Activated naive CD8-positive, alpha-beta T cell treated with anti-CD3 and anti-CD28 coated beads, Interleukin-2, amount 10 ng/mL, durations not matched to agents 7 days and 5 days (primary cell): ENCODE measurements around the gene GUCY1A2. TPM values are rescaled to one million over a fixed set of nuclear protein-coding genes. Genes with fewer than 3 reads are reported as not detected.
"Not testable (repeated sequence)": the region's sequence is repeated elsewhere in the genome, so short reads cannot be mapped to it uniquely, and the experiment has no call there.

Source experiments
- ATAC-seq: fragments of 150-1000 bp; cut with Tn5 transposase; one replicate; pipeline ENCODE4 v1.10.0; 2021; ENCODE audit warnings: low read depth, moderate library complexity
- POLR2A ChIA-PET: fragments of 350-600 bp; sonication (Branson Sonifier 250); formaldehyde crosslinking; loops from one replicate; lab custom pipeline; 2021; ENCODE audit warnings: antibody characterized with exemption; lab: Charles Lee
- DNase-seq: peaks from one replicate; pipeline ENCODE4 v3.0.0; 2021
- H3K27ac Mint-ChIP-seq: one replicate; pipeline ENCODE4 v1.8.0; 2022; ENCODE audit warnings: mild to moderate bottlenecking, mixed read lengths
- H3K27me3 Mint-ChIP-seq: one replicate; pipeline ENCODE4 v1.8.0; 2022; ENCODE audit warnings: mild to moderate bottlenecking, moderate library complexity, mixed read lengths
- H3K36me3 Mint-ChIP-seq: one replicate; pipeline ENCODE4 v1.8.0; 2021; ENCODE audit warnings: mild to moderate bottlenecking, mixed read lengths
- H3K4me1 Mint-ChIP-seq: one replicate; pipeline ENCODE4 v1.8.0; 2021; ENCODE audit warnings: mixed read lengths
- H3K4me3 Mint-ChIP-seq: one replicate; pipeline ENCODE4 v1.8.0; 2022; ENCODE audit warnings: mild to moderate bottlenecking, moderate library complexity, mixed read lengths
- H3K9me3 Mint-ChIP-seq: one replicate; pipeline ENCODE4 v1.8.0; 2021; ENCODE audit warnings: mixed read lengths
- total RNA-seq, 2 experiments: library from RNA; stranded (reverse); gene quantifications; one replicate each; pipeline ENCODE4 v1.2.3, GENCODE V29; 2021

Gene GUCY1A2
- total RNA-seq, 2 experiments from 2014 or later = not detected

DNA sequence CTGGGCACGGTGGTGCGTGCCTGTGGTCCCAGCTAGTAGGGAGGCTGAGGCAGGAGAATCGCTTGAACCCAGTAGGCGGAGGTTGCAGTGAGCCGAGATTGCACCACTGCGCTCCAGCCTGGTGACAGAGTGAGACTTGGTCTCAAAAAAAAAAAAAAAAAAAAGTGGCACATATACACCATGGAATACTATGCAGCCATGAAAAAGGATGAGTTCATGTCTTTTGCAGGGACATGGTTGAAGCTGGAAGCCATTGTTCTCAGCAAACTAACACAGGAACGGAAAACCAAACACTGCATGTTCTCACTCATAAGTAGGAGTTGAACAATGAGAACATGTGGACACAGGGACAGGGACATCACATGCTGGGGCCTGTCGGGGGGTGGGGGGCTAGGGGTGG lies 241.0 kb downstream of the GUCY1A2 start:
- H3K4me3 Mint-ChIP-seq, H3K9me3 Mint-ChIP-seq, H3K4me1 Mint-ChIP-seq, H3K27ac Mint-ChIP-seq, DNase-seq, ATAC-seq, H3K36me3 Mint-ChIP-seq, H3K27me3 Mint-ChIP-seq, POLR2A ChIA-PET: not testable (repeated sequence)

DNA sequence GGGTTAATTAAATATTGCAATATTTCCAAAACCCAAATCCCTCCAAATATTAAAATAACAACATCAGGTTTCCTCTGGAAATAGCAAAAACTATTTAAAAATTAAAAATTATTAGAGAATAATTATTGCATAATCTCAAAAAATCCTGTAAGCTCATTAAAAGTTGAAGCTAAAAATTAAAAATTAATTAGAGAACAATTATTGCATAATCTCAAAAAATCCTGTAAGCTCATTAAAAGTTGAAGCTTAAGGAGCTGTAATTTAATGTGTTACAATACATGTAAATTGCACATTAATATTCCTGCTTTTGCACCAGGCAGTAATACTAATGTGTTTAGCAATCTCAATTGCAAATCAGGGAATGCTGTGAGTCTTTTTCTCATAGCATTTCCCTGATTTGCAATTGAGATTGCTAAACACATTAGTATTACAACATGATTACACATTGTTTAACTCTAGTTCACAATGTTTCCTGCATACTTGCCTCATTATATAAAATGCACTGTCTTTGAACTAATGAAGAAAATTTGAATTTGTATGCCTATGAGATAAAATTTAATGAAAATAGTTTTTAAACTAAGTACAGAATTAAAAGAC lies 247.7 kb downstream of the GUCY1A2 start:
- POLR2A ChIA-PET = no interaction called here

DNA sequence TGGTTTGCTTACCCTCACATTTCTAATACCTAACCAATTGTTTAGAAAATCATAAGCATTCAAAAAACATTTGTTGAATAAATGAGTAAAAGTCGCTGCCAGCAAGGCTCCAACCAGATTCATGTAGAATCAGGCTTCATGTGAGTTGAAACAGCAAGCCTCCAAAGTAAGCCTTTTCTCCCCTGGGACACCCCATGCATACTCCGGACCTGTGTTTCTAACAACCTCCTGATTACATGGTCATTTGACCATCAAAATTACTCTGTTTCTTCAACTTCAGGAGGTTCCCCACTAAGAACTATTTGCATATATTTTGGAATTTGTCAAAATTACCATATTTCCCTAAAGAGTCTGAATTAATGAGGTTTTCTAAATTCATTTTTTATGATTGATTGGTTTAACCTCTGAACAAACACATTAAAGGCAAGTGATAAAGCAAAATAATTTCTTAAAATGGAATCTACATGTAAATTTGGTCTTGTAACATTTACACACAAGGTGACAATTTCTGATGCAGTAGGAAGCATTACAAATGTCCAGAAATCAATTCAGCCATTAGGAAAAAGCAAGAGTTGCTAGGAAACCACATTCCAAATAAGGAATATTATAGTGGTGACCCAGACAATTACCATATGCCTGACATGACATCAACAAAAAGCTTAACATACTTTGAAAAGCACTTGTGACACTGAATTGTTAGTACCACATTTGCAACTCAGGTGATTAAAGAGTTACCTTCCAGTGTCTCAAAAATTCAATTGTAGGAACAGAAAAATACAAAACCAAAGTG lies 252.6 kb downstream of the GUCY1A2 start:
- DNase-seq (no peak), ATAC-seq (no peak)
- H3K27ac Mint-ChIP-seq = no peak overlapping the region

More for the DNA sequence above, 247.7 kb downstream of the GUCY1A2 start:
- no peaks in the 10 kb centered on the region for H3K4me1 Mint-ChIP-seq
- H3K36me3 Mint-ChIP-seq = no peaks in the 10 kb centered on the region
- ATAC-seq (no peak), DNase-seq (no peak)
- no peaks in the 10 kb centered on the region for H3K9me3 Mint-ChIP-seq
- H3K27me3 Mint-ChIP-seq = no peaks in the 10 kb centered on the region
- H3K27ac Mint-ChIP-seq = no peak overlapping the region
- no peak overlapping the region for H3K4me3 Mint-ChIP-seq

DNA sequence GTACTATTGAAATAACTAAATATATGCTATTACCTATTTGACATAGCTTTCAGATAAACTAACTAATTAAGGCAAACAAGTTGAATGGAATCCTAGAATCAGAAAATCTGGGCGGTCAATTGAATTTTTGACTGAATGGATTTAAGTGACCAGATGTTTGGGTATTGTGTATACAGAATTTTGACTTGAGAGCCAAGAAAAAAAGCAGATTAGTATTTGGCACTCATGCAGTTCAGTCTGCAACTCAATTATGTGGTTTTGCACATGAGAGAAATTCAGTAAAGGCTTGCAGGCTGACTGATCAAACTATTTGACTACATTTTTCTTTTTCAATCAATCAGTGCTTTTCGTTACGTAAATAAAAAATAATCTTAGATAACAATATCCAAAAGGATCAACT lies 254.8 kb downstream of the GUCY1A2 start:
- Mint-ChIP-seq H3K4me3 (no peak overlapping the region), H3K9me3 (peaks cover 5% of the 10 kb centered on the region), H3K36me3 (no peaks in the 10 kb centered on the region), H3K27ac (no peak overlapping the region), H3K27me3 (no peaks in the 10 kb centered on the region), H3K4me1 (no peaks in the 10 kb centered on the region)
- POLR2A ChIA-PET = no interaction called here
- DNase-seq (no peak), ATAC-seq (no peak)

More for the DNA sequence above, 252.6 kb downstream of the GUCY1A2 start:
- POLR2A ChIA-PET = no interaction called here
- Mint-ChIP-seq H3K27me3 (no peaks in the 10 kb centered on the region), H3K9me3 (peaks cover under 1% of the 10 kb centered on the region), H3K36me3 (no peaks in the 10 kb centered on the region), H3K4me3 (no peak overlapping the region), H3K4me1 (no peaks in the 10 kb centered on the region)

DNA sequence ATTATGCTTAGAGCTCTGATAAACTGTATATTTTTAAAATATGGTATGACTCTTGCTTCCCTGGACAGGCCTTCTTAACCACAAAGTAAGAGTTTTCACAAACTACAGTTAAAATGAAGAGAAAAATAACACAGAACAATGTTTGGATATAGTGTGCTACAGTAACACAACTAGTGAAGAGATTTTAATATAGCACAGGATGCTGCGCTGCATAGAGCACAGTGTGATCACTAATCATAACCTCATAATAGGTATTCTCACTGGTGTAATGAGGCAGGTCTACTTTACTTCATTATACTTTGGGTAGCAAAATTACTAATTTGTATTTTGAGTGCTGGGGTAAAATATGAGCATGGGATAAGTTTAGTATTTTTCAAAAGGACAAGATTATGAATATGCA lies 256.5 kb downstream of the GUCY1A2 start:
- ATAC-seq = no peak
- no peak overlapping the region for H3K4me3 Mint-ChIP-seq
- H3K9me3 Mint-ChIP-seq = peaks cover 7% of the 10 kb centered on the region
- no peak overlapping the region for H3K27ac Mint-ChIP-seq
- no peaks in the 10 kb centered on the region for H3K4me1 Mint-ChIP-seq
- POLR2A ChIA-PET = no interaction called here
- H3K27me3 Mint-ChIP-seq = no peaks in the 10 kb centered on the region
- H3K36me3 Mint-ChIP-seq = no peaks in the 10 kb centered on the region
- DNase-seq = no peak

DNA sequence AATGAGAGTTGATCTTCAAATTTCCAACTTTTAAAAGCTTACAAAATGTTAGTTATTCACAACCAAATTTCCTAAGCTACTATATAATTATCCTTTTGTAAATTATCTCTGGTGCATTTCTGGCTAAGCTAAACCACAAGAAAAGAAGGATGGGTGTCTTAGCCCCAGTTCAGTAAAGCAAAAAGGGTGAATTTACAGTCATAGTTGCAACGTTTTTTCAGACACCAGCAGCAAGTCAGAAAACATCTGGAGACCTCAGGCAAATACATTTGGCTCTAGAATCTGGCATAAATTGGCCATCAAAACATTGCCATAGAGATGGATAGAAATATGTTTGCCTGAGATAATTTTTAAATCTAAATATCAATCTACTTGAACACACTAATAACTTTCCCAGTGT lies 257.0 kb downstream of the GUCY1A2 start:
- Mint-ChIP-seq H3K9me3 (peaks cover 7% of the 10 kb centered on the region), H3K4me3 (no peak overlapping the region)

DNA sequence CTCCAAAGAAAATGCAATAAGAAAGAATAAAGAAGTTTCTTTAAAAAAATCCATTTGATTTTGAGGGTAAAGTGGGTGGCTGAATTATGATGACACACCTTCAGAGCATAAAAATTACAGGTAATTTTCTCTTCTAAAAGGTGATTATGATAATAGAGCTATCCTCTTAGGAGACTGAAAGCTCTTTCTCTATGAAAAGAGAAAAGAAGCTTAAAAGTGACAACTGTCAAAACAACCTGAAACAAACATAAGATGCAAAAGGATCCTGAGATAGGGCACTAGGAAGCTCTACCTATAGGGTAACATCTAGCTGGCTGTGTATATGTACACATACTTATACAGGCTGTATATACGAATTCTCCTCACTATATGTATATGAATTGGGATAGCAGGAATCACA lies 270.2 kb downstream of the GUCY1A2 start:
- DNase-seq (no peak), ATAC-seq (no peak)
- H3K27ac Mint-ChIP-seq = no peak overlapping the region
- H3K27me3 Mint-ChIP-seq = no peaks in the 10 kb centered on the region
- no peak overlapping the region for H3K4me3 Mint-ChIP-seq
- POLR2A ChIA-PET = no interaction called here
- no peaks in the 10 kb centered on the region for H3K36me3 Mint-ChIP-seq
- H3K4me1 Mint-ChIP-seq = no peaks in the 10 kb centered on the region
- no peaks in the 10 kb centered on the region for H3K9me3 Mint-ChIP-seq

More for the DNA sequence above, 257.0 kb downstream of the GUCY1A2 start:
- DNase-seq = no peak
- Mint-ChIP-seq H3K27me3 (no peaks in the 10 kb centered on the region), H3K27ac (no peak overlapping the region), H3K4me1 (no peaks in the 10 kb centered on the region), H3K36me3 (no peaks in the 10 kb centered on the region)
- POLR2A ChIA-PET = no interaction called here
- no peak for ATAC-seq

DNA sequence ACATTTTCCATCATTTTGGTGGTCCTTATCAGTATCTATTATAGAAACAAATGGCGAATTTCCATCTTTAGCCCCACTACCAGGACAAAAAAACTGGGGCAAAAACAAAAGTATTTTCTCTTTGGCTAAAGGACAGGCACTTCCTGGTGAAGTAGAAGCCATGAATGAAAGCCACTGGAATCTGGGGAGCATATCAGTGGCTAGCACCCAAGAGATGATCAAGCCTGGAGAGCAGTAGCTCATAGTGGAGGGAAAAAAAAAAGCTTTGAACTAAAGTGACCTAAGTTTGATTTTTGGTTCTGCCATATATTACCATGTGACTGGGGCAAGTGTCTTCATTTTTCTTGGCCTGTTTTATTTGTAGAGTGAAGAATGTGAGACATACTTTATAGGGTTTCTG lies 272.3 kb downstream of the GUCY1A2 start:
- POLR2A ChIA-PET = no interaction called here
- H3K27ac Mint-ChIP-seq = no peak overlapping the region
- H3K9me3 Mint-ChIP-seq = no peaks in the 10 kb centered on the region

DNA sequence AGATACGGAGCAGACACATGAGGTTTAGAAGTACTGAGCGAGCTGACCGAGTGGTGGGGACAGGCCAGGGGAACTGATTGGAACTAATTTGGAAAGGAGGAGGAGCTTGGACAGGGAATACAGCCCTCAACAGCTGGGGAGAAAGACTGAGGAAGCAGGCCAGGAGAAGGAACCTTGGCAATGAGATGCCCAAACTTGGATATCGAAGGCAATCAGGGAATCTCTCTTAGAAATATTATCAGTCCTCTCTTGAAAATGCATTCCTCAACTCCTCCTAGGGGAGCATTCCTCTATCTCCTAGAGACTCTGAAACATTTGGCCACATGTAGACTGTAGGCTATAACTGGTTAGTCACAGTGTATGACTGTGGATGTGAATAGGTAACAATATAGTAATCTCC lies 284.6 kb downstream of the GUCY1A2 start:
- Mint-ChIP-seq H3K9me3 (peaks cover 6% of the 10 kb centered on the region), H3K4me3 (no peak overlapping the region), H3K4me1 (no peaks in the 10 kb centered on the region), H3K36me3 (no peaks in the 10 kb centered on the region), H3K27ac (no peak overlapping the region), H3K27me3 (no peaks in the 10 kb centered on the region)
- POLR2A ChIA-PET = no interaction called here
- ATAC-seq (no peak), DNase-seq (no peak)

More for the DNA sequence above, 272.3 kb downstream of the GUCY1A2 start:
- no peak for ATAC-seq
- Mint-ChIP-seq H3K27me3 (no peaks in the 10 kb centered on the region), H3K36me3 (no peaks in the 10 kb centered on the region), H3K4me3 (no peak overlapping the region), H3K4me1 (no peaks in the 10 kb centered on the region)
- no peak for DNase-seq

DNA sequence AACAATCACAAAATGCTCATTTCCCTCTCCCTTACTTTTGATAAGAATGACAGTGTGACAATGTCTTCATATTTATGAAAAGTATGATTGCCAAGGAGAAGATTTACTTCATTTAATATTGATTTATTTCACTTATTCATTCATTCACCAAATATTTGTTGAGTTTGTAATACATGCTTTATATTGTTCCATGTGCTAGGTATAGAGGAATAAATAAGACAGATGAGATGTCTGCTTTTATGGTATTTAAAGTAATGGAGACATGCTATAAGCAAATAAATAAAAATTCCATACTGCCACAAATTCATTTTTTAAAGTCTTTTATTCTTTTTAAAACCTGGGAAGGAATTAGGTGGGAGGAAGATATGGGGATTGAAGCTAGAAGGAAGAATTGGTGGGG lies 289.4 kb downstream of the GUCY1A2 start:
- ATAC-seq (no peak), DNase-seq (no peak)
- Mint-ChIP-seq H3K4me1 (no peaks in the 10 kb centered on the region), H3K4me3 (no peak overlapping the region), H3K36me3 (no peaks in the 10 kb centered on the region), H3K9me3 (peaks cover 2% of the 10 kb centered on the region), H3K27me3 (no peaks in the 10 kb centered on the region), H3K27ac (no peak overlapping the region)
- POLR2A ChIA-PET = no interaction called here

DNA sequence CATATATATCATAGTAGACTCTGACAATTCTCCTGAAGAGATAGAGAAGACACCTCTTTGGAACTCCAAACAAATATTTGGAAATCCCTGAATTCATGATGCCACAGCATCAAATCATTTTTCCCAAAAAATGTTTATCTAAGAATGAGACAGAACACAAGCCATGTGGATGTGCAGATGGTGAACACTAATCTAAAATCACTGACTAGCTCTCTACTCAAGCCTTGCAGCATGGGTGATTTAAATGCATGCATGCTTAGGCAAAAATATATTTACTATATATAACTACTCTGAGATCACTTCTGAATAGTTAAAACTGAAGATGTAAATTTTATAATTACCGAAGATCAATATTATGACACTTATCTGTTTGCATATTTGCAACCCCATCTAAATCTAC lies 289.9 kb downstream of the GUCY1A2 start:
- ATAC-seq (no peak), DNase-seq (no peak)
- H3K27ac Mint-ChIP-seq = no peak overlapping the region
- no peak overlapping the region for H3K4me3 Mint-ChIP-seq
- no peaks in the 10 kb centered on the region for H3K27me3 Mint-ChIP-seq
- H3K9me3 Mint-ChIP-seq = peaks cover 2% of the 10 kb centered on the region
- POLR2A ChIA-PET = no interaction called here
- no peaks in the 10 kb centered on the region for H3K36me3 Mint-ChIP-seq
- H3K4me1 Mint-ChIP-seq = no peaks in the 10 kb centered on the region

DNA sequence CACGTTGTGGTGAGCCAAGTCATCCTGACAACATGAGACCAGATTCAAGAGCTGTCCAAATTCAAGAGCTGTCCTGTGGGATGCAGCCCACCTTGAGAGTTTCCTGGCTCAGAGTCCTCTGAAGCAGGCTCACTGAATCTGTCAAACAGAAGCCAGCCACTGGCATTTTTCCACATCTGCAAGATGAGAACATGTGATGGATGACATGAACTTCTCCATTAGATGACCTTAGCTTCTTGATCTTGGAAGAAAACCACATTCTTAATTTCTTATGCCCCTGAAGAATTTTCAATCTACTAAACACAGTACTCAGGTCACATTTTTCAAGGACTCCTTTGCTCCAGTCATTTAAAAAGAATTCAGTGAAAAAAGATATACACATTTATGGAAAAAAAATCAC lies 291.0 kb downstream of the GUCY1A2 start:
- Mint-ChIP-seq H3K4me1 (no peaks in the 10 kb centered on the region), H3K36me3 (no peaks in the 10 kb centered on the region), H3K27ac (no peak overlapping the region), H3K27me3 (no peaks in the 10 kb centered on the region), H3K9me3 (peaks cover 2% of the 10 kb centered on the region), H3K4me3 (no peak overlapping the region)
- DNase-seq (no peak), ATAC-seq (no peak)
- POLR2A ChIA-PET = no interaction called here

DNA sequence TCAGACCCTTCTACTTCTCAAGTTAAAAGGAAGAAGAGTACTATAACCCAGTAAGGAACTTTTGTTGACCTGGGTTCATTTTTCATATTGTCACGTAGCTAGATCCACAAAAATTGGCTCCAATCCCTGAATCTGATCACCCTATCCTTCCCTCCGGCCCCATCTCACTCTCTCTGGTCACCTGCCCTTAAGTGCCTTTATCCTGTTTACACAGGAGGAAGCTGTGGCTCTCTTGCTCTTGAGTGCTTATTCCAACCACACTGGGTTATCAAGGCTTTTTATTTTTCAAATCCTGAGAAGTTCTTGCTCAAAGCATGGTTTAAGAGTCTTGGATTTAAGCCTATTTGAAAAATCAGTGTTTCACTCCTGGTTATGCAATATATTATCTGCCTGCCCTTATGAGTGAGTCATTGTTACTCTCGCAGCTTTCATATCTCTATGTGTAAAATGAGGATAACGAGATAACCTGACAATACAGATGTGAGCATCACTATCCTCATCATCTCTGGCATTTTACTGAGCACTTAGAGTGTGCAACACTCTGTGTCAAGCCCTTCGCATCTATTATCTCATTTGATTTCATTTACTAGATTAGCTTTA lies 293.9 kb downstream of the GUCY1A2 start:
- Mint-ChIP-seq H3K36me3 (no peaks in the 10 kb centered on the region), H3K4me3 (no peak overlapping the region), H3K27ac (no peak overlapping the region), H3K4me1 (no peaks in the 10 kb centered on the region), H3K9me3 (peaks cover 2% of the 10 kb centered on the region), H3K27me3 (no peaks in the 10 kb centered on the region)
- ATAC-seq = no peak
- POLR2A ChIA-PET = no interaction called here
- no peak for DNase-seq

DNA sequence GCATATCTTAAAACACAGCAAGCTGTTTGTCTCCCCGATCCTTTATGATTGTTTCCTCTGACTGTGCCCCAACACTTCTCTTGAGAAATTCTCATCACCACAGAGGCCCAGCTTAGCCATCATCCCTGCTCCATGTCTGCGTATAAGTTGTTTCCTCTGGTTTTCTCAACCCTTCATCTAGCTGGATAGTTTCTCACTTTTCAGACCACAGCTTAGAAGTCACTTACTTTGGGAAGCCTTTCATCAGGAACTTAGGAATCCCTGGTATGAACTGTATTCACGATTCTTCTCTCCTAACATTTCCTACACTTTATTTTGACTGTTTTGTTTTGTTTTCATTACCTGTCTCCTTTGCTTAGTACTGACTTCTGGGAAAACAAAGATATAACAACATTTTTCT lies 295.2 kb downstream of the GUCY1A2 start:
- Mint-ChIP-seq H3K27me3 (no peaks in the 10 kb centered on the region), H3K9me3 (peaks cover 2% of the 10 kb centered on the region), H3K27ac (no peak overlapping the region), H3K4me1 (no peaks in the 10 kb centered on the region), H3K36me3 (no peaks in the 10 kb centered on the region), H3K4me3 (no peak overlapping the region)
- DNase-seq (no peak), ATAC-seq (no peak)
- POLR2A ChIA-PET = no interaction called here
